ACC112 (cell line): ENCODE measurements around the gene KCNJ10.
"Not testable (repeated sequence)": the region's sequence is repeated elsewhere in the genome, so short reads cannot be mapped to it uniquely, and the experiment has no call there.

Source experiments
- H2AFZ ChIP-seq: fragments of 200-600 bp; sonication (generic); one replicate; pipeline ENCODE4 v1.6.0; 2017; ENCODE audit warnings: antibody characterized with exemption, low read length; ENCODE audit not compliant: unreplicated experiment
- H3K27ac ChIP-seq: fragments of 200-600 bp; sonication (generic); 2 replicates; pipeline ENCODE4 v1.5.1; 2014; ENCODE audit warnings: low read depth, mild to moderate bottlenecking, antibody characterized with exemption, low read length, moderate library complexity
- H3K27me3 ChIP-seq: fragments of 200-600 bp; sonication (generic); 2 replicates; pipeline ENCODE4 v1.6.1; 2014; ENCODE audit warnings: mild to moderate bottlenecking, antibody characterized with exemption, low read length, moderate library complexity, mixed read lengths; ENCODE audit not compliant: insufficient read depth
- H3K36me3 ChIP-seq: fragments of 200-600 bp; sonication (generic); 2 replicates; pipeline ENCODE4 v1.6.1; 2016; ENCODE audit warnings: mild to moderate bottlenecking, antibody characterized with exemption, low read length, moderate library complexity, mixed read lengths; ENCODE audit not compliant: insufficient read depth
- H3K4me1 ChIP-seq: fragments of 200-600 bp; sonication (generic); one replicate; pipeline ENCODE4 v1.6.1; 2016; ENCODE audit warnings: low read length, mixed read lengths; ENCODE audit not compliant: insufficient read depth, unreplicated experiment, control insufficient read depth
- H3K4me3 ChIP-seq: fragments of 200-600 bp; sonication (generic); 2 replicates; pipeline ENCODE4 v1.5.1; 2014; ENCODE audit warnings: mild to moderate bottlenecking, low read depth, low read length
- H3K79me2 ChIP-seq: fragments of 200-600 bp; sonication (generic); one replicate; pipeline ENCODE4 v1.6.0; 2016; ENCODE audit warnings: low read length; ENCODE audit not compliant: control insufficient read depth, unreplicated experiment, insufficient read depth

The KCNJ10 gene

GRCh38 chr1:160053548-160054365 lies 16.2 kb downstream of the KCNJ10 start:
- no peaks in the 10 kb centered on the region for H3K4me1 ChIP-seq
- H3K36me3 ChIP-seq: no peaks in the 10 kb centered on the region
- H2AFZ ChIP-seq: no peak overlapping the region
- peaks cover 78% of the 10 kb centered on the region for H3K27me3 ChIP-seq
- no peaks in the 10 kb centered on the region for H3K79me2 ChIP-seq
- no peak overlapping the region for H3K4me3 ChIP-seq
- H3K27ac ChIP-seq: no peak overlapping the region

GRCh38 chr1:160052936-160053335 lies 17.0 kb downstream of the KCNJ10 start:
- peaks cover 78% of the 10 kb centered on the region for H3K27me3 ChIP-seq
- no peaks in the 10 kb centered on the region for H3K36me3 ChIP-seq
- H2AFZ ChIP-seq: no peak overlapping the region
- no peak overlapping the region for H3K27ac ChIP-seq
- H3K4me1 ChIP-seq: no peaks in the 10 kb centered on the region
- H3K4me3 ChIP-seq: no peak overlapping the region
- H3K79me2 ChIP-seq: no peaks in the 10 kb centered on the region

- no peak overlapping the region for H3K4me3 ChIP-seq
- H3K79me2 ChIP-seq: no peaks in the 10 kb centered on the region
- no peaks in the 10 kb centered on the region for H3K36me3 ChIP-seq
- H2AFZ ChIP-seq: no peak overlapping the region
- H3K4me1 ChIP-seq: no peaks in the 10 kb centered on the region
- H3K27ac ChIP-seq: no peak overlapping the region
- peaks cover 63% of the 10 kb centered on the region for H3K27me3 ChIP-seq
Measured at GRCh38 chr1:160050619-160051018, 19.3 kb downstream of the KCNJ10 start.

GRCh38 chr1:160050182-160050581 lies 19.8 kb downstream of the KCNJ10 start:
- H3K27ac ChIP-seq, H3K36me3 ChIP-seq, H2AFZ ChIP-seq, H3K4me1 ChIP-seq, H3K79me2 ChIP-seq, H3K4me3 ChIP-seq: not testable (repeated sequence)
- peaks cover 63% of the 10 kb centered on the region for H3K27me3 ChIP-seq

GRCh38 chr1:160049101-160049500 lies 20.9 kb downstream of the KCNJ10 start:
- Histone ChIP-seq H3K4me3 (no peak overlapping the region), H3K36me3 (no peaks in the 10 kb centered on the region), H3K4me1 (no peaks in the 10 kb centered on the region), H3K27me3 (peaks cover 63% of the 10 kb centered on the region), H3K79me2 (no peaks in the 10 kb centered on the region), H3K27ac (no peak overlapping the region), H2AFZ (no peak overlapping the region)

- Histone ChIP-seq H2AFZ (no peak overlapping the region), H3K27ac (no peak overlapping the region), H3K36me3 (no peaks in the 10 kb centered on the region), H3K79me2 (no peaks in the 10 kb centered on the region), H3K4me1 (no peaks in the 10 kb centered on the region), H3K27me3 (peaks cover 60% of the 10 kb centered on the region), H3K4me3 (no peak overlapping the region)
Measured at GRCh38 chr1:160048335-160048734, 21.6 kb downstream of the KCNJ10 start.

- H3K4me3 ChIP-seq: no peak overlapping the region
Measured at GRCh38 chr1:160047111-160047991, 22.6 kb downstream of the KCNJ10 start.

GRCh38 chr1:160046494-160047110 lies 23.4 kb downstream of the KCNJ10 start:
- peaks cover 43% of the 10 kb centered on the region for H3K27me3 ChIP-seq
- no peak overlapping the region for H3K4me3 ChIP-seq
- H3K4me1 ChIP-seq: no peaks in the 10 kb centered on the region
- H3K36me3 ChIP-seq: no peaks in the 10 kb centered on the region
- no peaks in the 10 kb centered on the region for H3K79me2 ChIP-seq
- peak overlapping the region; percentile 5 for H2AFZ ChIP-seq
- no peak overlapping the region for H3K27ac ChIP-seq

More at GRCh38 chr1:160047111-160047991, 22.6 kb downstream of the KCNJ10 start:
- Histone ChIP-seq H3K79me2 (no peaks in the 10 kb centered on the region), H3K4me1 (no peaks in the 10 kb centered on the region), H3K27ac (no peak overlapping the region), H3K36me3 (no peaks in the 10 kb centered on the region), H2AFZ (peak overlapping the region; percentile 5), H3K27me3 (peaks cover 50% of the 10 kb centered on the region)

- Histone ChIP-seq H3K79me2 (no peaks in the 10 kb centered on the region), H3K27me3 (peaks cover 37% of the 10 kb centered on the region), H3K4me1 (no peaks in the 10 kb centered on the region), H2AFZ (no peak overlapping the region), H3K4me3 (no peak overlapping the region), H3K36me3 (no peaks in the 10 kb centered on the region), H3K27ac (no peak overlapping the region)
Measured at GRCh38 chr1:160045653-160046052, 24.3 kb downstream of the KCNJ10 start.

GRCh38 chr1:160043543-160043942 lies 26.4 kb downstream of the KCNJ10 start:
- Histone ChIP-seq H2AFZ (no peak overlapping the region), H3K79me2 (no peaks in the 10 kb centered on the region), H3K4me1 (no peaks in the 10 kb centered on the region), H3K27me3 (peaks cover 33% of the 10 kb centered on the region), H3K27ac (no peak overlapping the region), H3K36me3 (no peaks in the 10 kb centered on the region), H3K4me3 (no peak overlapping the region)
